ENCODE measurements around the gene APEX1.

APEX1 gene

GRCh38 chr14:20454516-20455354 is at the start of gene APEX1, which contains the start of gene OSGEP:
APEX1 (plus strand) TSS chr14:20455226; CDS start chr14:20455646, 420 bp downstream.
OSGEP (minus strand) TSS chr14:20454812; CDS start chr14:20454683, 129 bp downstream.
- Histone ChIP-seq H3K4me1 (ENCODE audit: low read length) (no peaks in the 10 kb centered on the region), H2AFZ (ENCODE audit: low read length) (peak within 1 kb of the TSS; percentile 70), H4K20me1 (ENCODE audit: insufficient read depth, low read length) (peaks cover 3% of the 10 kb centered on the region; the same call in 1 of the 2 replicates), H3F3A (ENCODE audit: insufficient read depth, low read length) (peaks cover 5% of the 10 kb centered on the region; the same call in 1 of the 2 replicates), H3K27ac (ENCODE audit: low read length) (peak within 1 kb of the TSS; percentile 91), H3K9ac (ENCODE audit: low read length) (peak within 1 kb of the TSS; percentile 90), H3K4me2 (ENCODE audit: low read depth, low read length) (peak within 1 kb of the TSS; percentile 68), H3K36me3 (replicated peaks; ENCODE audit: insufficient read depth, low read length) (no peaks in the 10 kb centered on the region), H3K9me2 (replicated peaks; ENCODE audit: insufficient read depth, low read length) (no peaks in the 10 kb centered on the region), H3K4me3 (ENCODE audit: low read length) (peak within 1 kb of the TSS; percentile 80), H3K79me2 (ENCODE audit: low read length) (peaks cover 32% of the 10 kb centered on the region), H3K9me3 (replicated peaks; ENCODE audit: insufficient read depth, low read length) (no peaks in the 10 kb centered on the region), H3K27me3 (replicated peaks; ENCODE audit: insufficient read depth, low read length) (no peaks in the 10 kb centered on the region)
- peak; percentile 96 for DNase-seq
- no peak for TF ChIP-seq CTCF (IDR thresholded peaks at IDR 0.05; ENCODE audit: low read length)

GRCh38 chr14:20409226-20409625 is 45.8 kb upstream of the APEX1 start:
- H3K9me2 ChIP-seq (replicated peaks; ENCODE audit: insufficient read depth, low read length), result no peaks in the 10 kb centered on the region
- DNase-seq, result no peak
- H3K27ac ChIP-seq (ENCODE audit: low read length), result no peak overlapping the region

GRCh38 chr14:20412411-20412810 is 42.6 kb upstream of the APEX1 start:
- no peak for TF ChIP-seq EZH2phosphoT487 (IDR thresholded peaks at IDR 0.05; ENCODE audit: low read length)
- no peak for TF ChIP-seq CTCF (IDR thresholded peaks at IDR 0.05; ENCODE audit: low read length)
- no peak for TF ChIP-seq EZH2 (optimal IDR thresholded peaks at IDR 0.05; ENCODE audit: low read depth, low read length)
- H3K9me2 ChIP-seq (replicated peaks; ENCODE audit: insufficient read depth, low read length), result no peaks in the 10 kb centered on the region
- H3K27me3 ChIP-seq (replicated peaks; ENCODE audit: insufficient read depth, low read length), result no peaks in the 10 kb centered on the region
- peaks cover 14% of the 10 kb centered on the region for H3K79me2 ChIP-seq (ENCODE audit: low read length)
- peak overlapping the region; percentile 94; the same call in 1 of the 2 replicates for H3K4me2 ChIP-seq (ENCODE audit: low read depth, low read length)
- no peaks in the 10 kb centered on the region; the same call in 1 of the 2 replicates for H3K4me1 ChIP-seq (ENCODE audit: low read length)
- no peaks in the 10 kb centered on the region for H4K20me1 ChIP-seq (ENCODE audit: insufficient read depth, low read length)
- H3K4me3 ChIP-seq (ENCODE audit: low read length), result peak overlapping the region; percentile 86
- no peaks in the 10 kb centered on the region; the same call in 1 of the 2 replicates for H3F3A ChIP-seq (ENCODE audit: insufficient read depth, low read length)
- peak; percentile 15 for DNase-seq
- H3K27ac ChIP-seq (ENCODE audit: low read length), result peak overlapping the region; percentile 66; the same call in 1 of the 2 replicates
- no peaks in the 10 kb centered on the region for H3K36me3 ChIP-seq (replicated peaks; ENCODE audit: insufficient read depth, low read length)
- H3K9me3 ChIP-seq (replicated peaks; ENCODE audit: insufficient read depth, low read length), result no peaks in the 10 kb centered on the region
- peak overlapping the region; percentile 68; the same call in 1 of the 2 replicates for H3K9ac ChIP-seq (ENCODE audit: low read length)
- no peak overlapping the region for H2AFZ ChIP-seq (ENCODE audit: low read length)

More at GRCh38 chr14:20409226-20409625, 45.8 kb upstream of the APEX1 start:
- TF ChIP-seq EZH2 (optimal IDR thresholded peaks at IDR 0.05; ENCODE audit: low read depth, low read length) (no peak), EZH2phosphoT487 (IDR thresholded peaks at IDR 0.05; ENCODE audit: low read length) (no peak), CTCF (IDR thresholded peaks at IDR 0.05; ENCODE audit: low read length) (no peak)
- Histone ChIP-seq H3K4me2 (ENCODE audit: low read depth, low read length) (no peak overlapping the region), H4K20me1 (ENCODE audit: insufficient read depth, low read length) (no peaks in the 10 kb centered on the region), H3K9me3 (replicated peaks; ENCODE audit: insufficient read depth, low read length) (no peaks in the 10 kb centered on the region), H3K9ac (ENCODE audit: low read length) (no peak overlapping the region), H3K4me1 (ENCODE audit: low read length) (no peaks in the 10 kb centered on the region), H3K36me3 (replicated peaks; ENCODE audit: insufficient read depth, low read length) (no peaks in the 10 kb centered on the region), H2AFZ (ENCODE audit: low read length) (no peak overlapping the region), H3K79me2 (ENCODE audit: low read length) (peaks cover 14% of the 10 kb centered on the region), H3K4me3 (ENCODE audit: low read length) (no peak overlapping the region), H3F3A (ENCODE audit: insufficient read depth, low read length) (no peaks in the 10 kb centered on the region; the same call in 1 of the 2 replicates), H3K27me3 (replicated peaks; ENCODE audit: insufficient read depth, low read length) (no peaks in the 10 kb centered on the region)
